ENCODE measurements around the gene HOXC11. TPM values are rescaled to one million over a fixed set of nuclear protein-coding genes. Genes with fewer than 3 reads are reported as not detected.

HOXC11 gene
- total RNA-seq, 4 donors from 2014 or later: not detected

DNA sequence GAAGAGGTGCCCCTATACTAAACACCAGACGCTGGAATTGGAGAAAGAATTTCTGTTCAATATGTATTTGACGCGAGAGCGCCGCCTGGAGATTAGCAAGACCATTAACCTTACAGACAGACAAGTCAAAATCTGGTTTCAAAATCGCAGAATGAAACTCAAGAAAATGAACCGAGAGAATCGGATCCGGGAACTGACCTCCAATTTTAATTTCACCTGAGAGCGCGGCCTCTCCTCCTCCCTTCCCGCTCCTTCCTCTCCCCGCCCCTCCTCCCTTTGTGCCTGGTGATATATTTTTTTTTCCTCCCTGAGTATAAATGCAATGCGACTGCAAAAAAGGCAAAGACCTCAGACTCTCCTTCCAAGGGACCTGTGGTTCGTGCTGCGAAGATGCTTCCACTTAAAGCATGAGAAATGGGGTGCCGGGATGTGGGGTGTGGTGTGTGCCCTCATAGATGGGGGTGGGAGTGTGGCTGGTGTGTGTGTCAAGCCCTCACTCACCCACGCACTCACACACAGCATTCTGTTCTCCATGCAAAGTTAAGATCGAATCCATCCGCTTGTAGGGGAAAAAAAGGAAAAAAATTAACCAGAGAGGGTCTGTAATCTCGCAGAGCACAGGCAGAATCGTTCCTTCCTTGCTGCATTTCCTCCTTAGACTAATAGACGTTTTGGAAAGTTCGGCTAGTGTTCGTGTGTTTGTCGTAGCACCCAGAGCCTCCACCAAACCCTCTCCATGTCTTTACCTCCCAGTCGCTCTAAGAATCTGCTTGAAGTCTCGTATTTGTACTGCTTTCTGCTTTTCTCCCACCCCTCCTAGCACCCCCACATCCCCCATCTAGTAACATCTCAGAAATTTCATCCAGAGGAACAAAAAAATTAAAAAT lies 16.5 kb downstream of the HOXC11 start:
- 7 to 8% methylated on average over 24 to 28 of the region's 28 CpGs for WGBS, 2 donors (ENCODE audit: low coverage in 1 of 2)
- no peaks in the 10 kb centered on the region for H3K9me3 ChIP-seq
- H3K4me1 ChIP-seq: peaks cover 0 to 38% (median 22%) of the 10 kb centered on the region in 3 donors
- TF ChIP-seq EP300 (IDR thresholded peaks at IDR 0.05) (no peak), CTCF (IDR thresholded peaks at IDR 0.05) (no peak), POLR2AphosphoS5 (IDR thresholded peaks at IDR 0.05) (no peak), POLR2A (IDR thresholded peaks at IDR 0.05) (no peak)
- no peaks in the 10 kb centered on the region for H3K36me3 ChIP-seq
- no peak overlapping the region for H3K4me3 ChIP-seq
- no peak overlapping the region for H3K27ac ChIP-seq
- ATAC-seq: no peak
- H3K27me3 ChIP-seq: peaks cover 100% of the 10 kb centered on the region

GRCh38 chr12:53990311-53991076 lies 17.6 kb downstream of the HOXC11 start:
- H3K4me3 ChIP-seq: no peak overlapping the region
- peaks cover 100% of the 10 kb centered on the region for H3K27me3 ChIP-seq
- H3K9me3 ChIP-seq: no peaks in the 10 kb centered on the region
- WGBS, 2 donors (ENCODE audit: low coverage in 1 of 2): 3 to 10% methylated on average over 10 to 11 of the region's 27 CpGs
- H3K4me1 ChIP-seq: peaks cover 0 to 38% (median 26%) of the 10 kb centered on the region in 3 donors
- ATAC-seq: no peak
- TF ChIP-seq POLR2A (IDR thresholded peaks at IDR 0.05): no peak
- no peak for TF ChIP-seq POLR2AphosphoS5 (IDR thresholded peaks at IDR 0.05)
- TF ChIP-seq EP300 (IDR thresholded peaks at IDR 0.05): no peak
- TF ChIP-seq CTCF (IDR thresholded peaks at IDR 0.05): no peak
- H3K27ac ChIP-seq: no peak overlapping the region
- H3K36me3 ChIP-seq: no peaks in the 10 kb centered on the region

DNA sequence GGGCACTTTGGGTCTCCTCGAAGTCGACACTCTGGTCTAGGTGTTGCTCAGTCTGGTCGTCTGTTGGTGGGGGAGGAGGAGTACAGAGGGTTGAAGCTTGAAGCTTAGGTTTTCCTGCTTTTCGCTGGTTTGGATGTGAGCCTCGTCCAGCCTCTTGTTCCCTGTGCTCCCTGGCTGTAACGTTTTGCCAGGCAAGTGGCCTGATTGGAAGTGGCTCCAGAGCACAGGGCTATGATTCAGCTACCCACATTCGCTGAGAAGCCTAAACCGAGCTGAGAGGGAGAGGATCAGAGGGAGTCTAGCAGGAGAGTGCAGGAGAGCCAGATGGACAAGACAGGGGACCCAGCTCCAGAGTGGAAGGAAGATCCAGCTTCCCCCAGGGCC lies 18.1 kb downstream of the HOXC11 start:
- no peak overlapping the region for H3K27ac ChIP-seq
- H3K4me1 ChIP-seq: peaks cover 0 to 38% (median 26%) of the 10 kb centered on the region in 3 donors
- H3K4me3 ChIP-seq: no peak overlapping the region
- H3K36me3 ChIP-seq: no peaks in the 10 kb centered on the region
- 0% methylated on average over 3 to 4 of the region's 8 CpGs for WGBS, 2 donors (ENCODE audit: low coverage in 1 of 2)
- TF ChIP-seq CTCF (IDR thresholded peaks at IDR 0.05) (no peak), POLR2A (IDR thresholded peaks at IDR 0.05) (no peak), POLR2AphosphoS5 (IDR thresholded peaks at IDR 0.05) (no peak), EP300 (IDR thresholded peaks at IDR 0.05) (no peak)
- H3K27me3 ChIP-seq: peaks cover 100% of the 10 kb centered on the region
- H3K9me3 ChIP-seq: no peaks in the 10 kb centered on the region
- no peak for ATAC-seq

DNA sequence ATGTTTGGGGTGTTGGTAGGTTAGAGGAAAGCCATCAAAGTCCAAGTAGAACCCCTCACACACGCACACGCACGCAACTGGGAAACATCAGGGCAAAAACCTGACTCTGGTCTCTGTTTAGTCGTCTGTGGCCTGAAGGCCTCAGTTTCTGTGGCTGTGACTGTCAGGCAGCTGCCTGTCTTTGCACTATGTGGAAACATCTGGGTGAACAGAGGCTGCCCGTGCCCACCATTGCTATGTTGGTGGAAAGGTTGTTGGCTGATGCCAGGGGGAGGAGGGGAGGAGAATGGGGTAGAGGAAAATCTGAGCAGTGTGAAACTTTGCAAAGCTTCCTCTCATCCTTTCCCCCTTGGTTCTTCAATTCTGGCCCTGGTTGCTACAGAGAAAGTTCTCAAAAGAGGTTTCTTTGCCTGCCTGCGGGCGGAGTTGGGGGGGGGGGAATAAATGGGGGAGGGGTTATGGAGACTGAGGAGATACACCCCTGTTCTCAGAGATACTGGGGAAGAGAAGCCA lies 19.5 kb downstream of the HOXC11 start:
- no peak for ATAC-seq
- Histone ChIP-seq H3K4me1 (peaks cover 0 to 40% (median 23%) of the 10 kb centered on the region in 3 donors), H3K4me3 (no peak overlapping the region), H3K36me3 (no peaks in the 10 kb centered on the region), H3K9me3 (no peaks in the 10 kb centered on the region), H3K27me3 (peaks cover 100% of the 10 kb centered on the region), H3K27ac (no peak overlapping the region)
- WGBS, 2 donors (ENCODE audit: low coverage in 1 of 2): 23 to 80% methylated on average over 2 of the region's 7 CpGs
- no peak for TF ChIP-seq EP300 (IDR thresholded peaks at IDR 0.05)
- TF ChIP-seq POLR2AphosphoS5 (IDR thresholded peaks at IDR 0.05): no peak

Data from gastroesophageal sphincter (tissue), 4 donors.